Measurements from ENCODE around the gene TMEM59L.

Gene TMEM59L

GRCh38 chr19:18639706-18640243, 27.1 kb downstream of the TMEM59L start:
- DNase-seq = no peak

GRCh38 chr19:18644196-18645034, 31.7 kb downstream of the TMEM59L start:
- peak; percentile 88 to 95 for DNase-seq

GRCh38 chr19:18645035-18645511, 32.4 kb downstream of the TMEM59L start:
- DNase-seq = no peak

GRCh38 chr19:18646535-18647370, 34.1 kb downstream of the TMEM59L start:
- DNase-seq = no peak

- DNase-seq = no peak
Measured at GRCh38 chr19:18647371-18647767, 34.7 kb downstream of the TMEM59L start.

GRCh38 chr19:18647807-18648206, 35.1 kb downstream of the TMEM59L start:
- DNase-seq = no peak

GRCh38 chr19:18648973-18649315, 36.3 kb downstream of the TMEM59L start:
- DNase-seq = no peak

- peak; percentile 56 to 63 for DNase-seq
Measured at GRCh38 chr19:18649371-18650020, 36.8 kb downstream of the TMEM59L start.

- no peak for DNase-seq
Measured at GRCh38 chr19:18650021-18650390, 37.3 kb downstream of the TMEM59L start.

- no peak for DNase-seq
Measured at GRCh38 chr19:18650468-18651041, 37.9 kb downstream of the TMEM59L start.

- no peak for DNase-seq
Measured at GRCh38 chr19:18651300-18651699, 38.6 kb downstream of the TMEM59L start.

GRCh38 chr19:18651733-18652132, 39.1 kb downstream of the TMEM59L start:
- no peak for DNase-seq

GRCh38 chr19:18653853-18654252, 41.2 kb downstream of the TMEM59L start:
- DNase-seq = no peak

GRCh38 chr19:18654469-18654868, 41.8 kb downstream of the TMEM59L start:
- DNase-seq = no peak

- DNase-seq = no peak
Measured at GRCh38 chr19:18655173-18655844, 42.6 kb downstream of the TMEM59L start.

- peak in 1 of 2 experiments; percentile 9 for DNase-seq
Measured at GRCh38 chr19:18656337-18657086, 43.8 kb downstream of the TMEM59L start.

GRCh38 chr19:18657590-18658365, 45.1 kb downstream of the TMEM59L start:
- no peak for DNase-seq

- no peak for DNase-seq
Measured at GRCh38 chr19:18658366-18658855, 45.7 kb downstream of the TMEM59L start.

- peak; percentile 68 to 69 for DNase-seq
Measured at GRCh38 chr19:18659281-18660050, 46.8 kb downstream of the TMEM59L start.
